Mesendoderm (in vitro differentiated cells): ENCODE results near the gene C10orf90.

ENCODE experiments used
- DNase-seq: peaks from one replicate; pipeline ENCODE4 v3.0.0; 2013
- H2AK5ac ChIP-seq: 2 replicates; pipeline ENCODE4 v1.6.1; 2013; ENCODE audit warnings: low read length, inconsistent platforms
- H2BK120ac ChIP-seq: 2 replicates; pipeline ENCODE4 v1.6.1; 2013; ENCODE audit warnings: low read depth, mild to moderate bottlenecking, low read length, moderate library complexity, mixed read lengths
- H2BK15ac ChIP-seq: replicated peaks from 2 replicates; pipeline ENCODE4 v1.6.1; 2013; ENCODE audit warnings: low read depth, mild to moderate bottlenecking, moderate library complexity
- H2BK5ac ChIP-seq: 2 replicates; pipeline ENCODE4 v1.6.1; 2013; ENCODE audit warnings: low read length, inconsistent platforms
- H3K18ac ChIP-seq: 2 replicates; pipeline ENCODE4 v1.6.1; 2013; ENCODE audit warnings: mild to moderate bottlenecking, low read length, mixed read lengths
- H3K23ac ChIP-seq: one replicate; pipeline ENCODE4 v1.6.1; 2013; ENCODE audit warnings: low read length
- H3K27ac ChIP-seq: 2 replicates; pipeline ENCODE4 v1.5.1; 2013; ENCODE audit warnings: low read depth, mild to moderate bottlenecking, inconsistent platforms, low read length, moderate library complexity
- H3K27me3 ChIP-seq: 2 replicates; pipeline ENCODE4 v1.6.1; 2013; ENCODE audit warnings: low read length, control low read depth, mild to moderate bottlenecking, inconsistent platforms; ENCODE audit not compliant: insufficient read depth, poor library complexity
- H3K36me3 ChIP-seq: 2 replicates; pipeline ENCODE4 v1.6.1; 2013; ENCODE audit warnings: low read length, inconsistent platforms; ENCODE audit not compliant: control insufficient read depth, insufficient read depth
- H3K4ac ChIP-seq: one replicate; pipeline ENCODE4 v1.6.1; 2013; ENCODE audit warnings: low read depth, mild to moderate bottlenecking, low read length, moderate library complexity
- H3K4me1 ChIP-seq: 2 replicates; pipeline ENCODE4 v1.6.1; 2013; ENCODE audit warnings: low read depth, low read length, inconsistent platforms; ENCODE audit not compliant: control insufficient read depth
- H3K4me2 ChIP-seq: 2 replicates; pipeline ENCODE4 v1.6.1; 2013; ENCODE audit warnings: low read length
- H3K4me3 ChIP-seq: 2 replicates; pipeline ENCODE4 v1.5.1; 2013; ENCODE audit warnings: mild to moderate bottlenecking, low read length
- H3K56ac ChIP-seq: one replicate; pipeline ENCODE4 v1.6.1; 2013; ENCODE audit warnings: low read length
- H3K79me1 ChIP-seq: 2 replicates; pipeline ENCODE4 v1.6.1; 2013; ENCODE audit warnings: low read length, inconsistent platforms
- H3K79me2 ChIP-seq: 2 replicates; pipeline ENCODE4 v1.6.1; 2013; ENCODE audit warnings: mild to moderate bottlenecking, low read length; ENCODE audit not compliant: control insufficient read depth, insufficient read depth
- H3K9ac ChIP-seq: 2 replicates; pipeline ENCODE4 v1.6.1; 2013; ENCODE audit warnings: low read length, inconsistent platforms
- H4K5ac ChIP-seq: one replicate; pipeline ENCODE4 v1.6.1; 2013; ENCODE audit warnings: low read length
- H4K8ac ChIP-seq: one replicate; pipeline ENCODE4 v1.6.1; 2013; ENCODE audit warnings: low read depth, mild to moderate bottlenecking, control low read depth, low read length, moderate library complexity
- WGBS: extraction: QIAGEN DNeasy Blood & Tissue Kit; methylation state at CpG from one replicate; pipeline ENCODE4 v1.1.7; 2013; ENCODE audit warnings: low lambda C conversion rate, missing lambda C conversion rate; ENCODE audit not compliant: insufficient coverage; ENCODE audit errors: extremely low coverage; 5-methylcytosine and 5-hydroxymethylcytosine counted together

C10orf90 gene

GRCh38 chr10:126520751-126521317 is 149.7 kb downstream of the C10orf90 start:
- Histone ChIP-seq H2BK5ac (no peak overlapping the region), H3K4me1 (no peaks in the 10 kb centered on the region), H3K79me2 (no peaks in the 10 kb centered on the region), H4K5ac (no peak overlapping the region), H3K9ac (no peak overlapping the region), H3K79me1 (no peaks in the 10 kb centered on the region), H3K4me3 (no peak overlapping the region), H3K27me3 (no peaks in the 10 kb centered on the region), H3K56ac (peak overlapping the region; percentile 49), H3K4me2 (no peak overlapping the region), H2AK5ac (peak overlapping the region; percentile 11), H4K8ac (no peak overlapping the region), H3K4ac (no peak overlapping the region), H2BK15ac (no peak overlapping the region), H3K23ac (no peak overlapping the region), H3K27ac (no peak overlapping the region), H2BK120ac (no peak overlapping the region), H3K36me3 (no peaks in the 10 kb centered on the region), H3K18ac (no peak overlapping the region)
- DNase-seq: no peak
- no CpG with 5 or more reads among the region's 7 CpGs for WGBS

DNA sequence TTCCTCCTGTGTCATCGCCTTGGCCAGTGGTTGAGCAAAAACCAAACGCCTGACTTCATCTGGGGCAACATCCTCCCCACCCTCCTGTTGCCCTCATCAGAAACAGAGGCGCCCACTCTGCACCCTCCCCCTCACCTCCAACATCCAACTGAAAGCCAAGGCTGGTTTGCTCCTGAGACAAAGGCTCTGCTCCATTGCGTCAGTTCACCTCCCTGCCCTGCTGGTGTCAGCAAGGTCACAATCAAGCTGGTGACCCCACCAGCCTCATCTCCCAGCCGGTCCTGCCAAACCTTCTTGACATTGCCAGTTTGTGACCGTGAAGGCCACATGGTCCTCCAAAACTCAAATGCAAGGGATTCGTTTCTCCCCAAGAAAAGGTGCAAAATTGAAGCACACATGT is 150.5 kb downstream of the C10orf90 start:
- Histone ChIP-seq H3K4me1 (no peaks in the 10 kb centered on the region), H2AK5ac (no peak overlapping the region), H3K9ac (no peak overlapping the region), H3K18ac (no peak overlapping the region), H3K36me3 (no peaks in the 10 kb centered on the region), H2BK15ac (no peak overlapping the region), H3K79me2 (no peaks in the 10 kb centered on the region), H3K23ac (no peak overlapping the region), H3K27ac (no peak overlapping the region), H3K56ac (no peak overlapping the region), H4K5ac (no peak overlapping the region), H2BK120ac (no peak overlapping the region), H3K27me3 (no peaks in the 10 kb centered on the region), H2BK5ac (no peak overlapping the region), H4K8ac (no peak overlapping the region), H3K4ac (no peak overlapping the region), H3K4me2 (no peak overlapping the region), H3K79me1 (no peaks in the 10 kb centered on the region), H3K4me3 (no peak overlapping the region)
- no CpG with 5 or more reads among the region's 7 CpGs for WGBS
- DNase-seq: peak; percentile 49

- no peaks in the 10 kb centered on the region for H3K27me3 ChIP-seq
- no peak overlapping the region for H2BK15ac ChIP-seq
- no peak overlapping the region for H3K4me2 ChIP-seq
- H3K4me1 ChIP-seq: no peaks in the 10 kb centered on the region
- no peak overlapping the region for H3K9ac ChIP-seq
- H3K4me3 ChIP-seq: no peak overlapping the region
- H2BK5ac ChIP-seq: no peak overlapping the region
- no peaks in the 10 kb centered on the region for H3K79me1 ChIP-seq
- no peak for DNase-seq
- WGBS: no CpG with 5 or more reads among the region's 2 CpGs
- no peak overlapping the region for H4K5ac ChIP-seq
- no peak overlapping the region for H3K56ac ChIP-seq
- no peak overlapping the region for H2AK5ac ChIP-seq
- no peak overlapping the region for H3K4ac ChIP-seq
- no peak overlapping the region for H3K23ac ChIP-seq
- H3K36me3 ChIP-seq: no peaks in the 10 kb centered on the region
- no peaks in the 10 kb centered on the region for H3K79me2 ChIP-seq
- no peak overlapping the region for H3K18ac ChIP-seq
- H3K27ac ChIP-seq: no peak overlapping the region
- H2BK120ac ChIP-seq: no peak overlapping the region
- H4K8ac ChIP-seq: no peak overlapping the region
These were observed 151.3 kb downstream of the C10orf90 start for GRCh38 chr10:126519185-126519584.

DNA sequence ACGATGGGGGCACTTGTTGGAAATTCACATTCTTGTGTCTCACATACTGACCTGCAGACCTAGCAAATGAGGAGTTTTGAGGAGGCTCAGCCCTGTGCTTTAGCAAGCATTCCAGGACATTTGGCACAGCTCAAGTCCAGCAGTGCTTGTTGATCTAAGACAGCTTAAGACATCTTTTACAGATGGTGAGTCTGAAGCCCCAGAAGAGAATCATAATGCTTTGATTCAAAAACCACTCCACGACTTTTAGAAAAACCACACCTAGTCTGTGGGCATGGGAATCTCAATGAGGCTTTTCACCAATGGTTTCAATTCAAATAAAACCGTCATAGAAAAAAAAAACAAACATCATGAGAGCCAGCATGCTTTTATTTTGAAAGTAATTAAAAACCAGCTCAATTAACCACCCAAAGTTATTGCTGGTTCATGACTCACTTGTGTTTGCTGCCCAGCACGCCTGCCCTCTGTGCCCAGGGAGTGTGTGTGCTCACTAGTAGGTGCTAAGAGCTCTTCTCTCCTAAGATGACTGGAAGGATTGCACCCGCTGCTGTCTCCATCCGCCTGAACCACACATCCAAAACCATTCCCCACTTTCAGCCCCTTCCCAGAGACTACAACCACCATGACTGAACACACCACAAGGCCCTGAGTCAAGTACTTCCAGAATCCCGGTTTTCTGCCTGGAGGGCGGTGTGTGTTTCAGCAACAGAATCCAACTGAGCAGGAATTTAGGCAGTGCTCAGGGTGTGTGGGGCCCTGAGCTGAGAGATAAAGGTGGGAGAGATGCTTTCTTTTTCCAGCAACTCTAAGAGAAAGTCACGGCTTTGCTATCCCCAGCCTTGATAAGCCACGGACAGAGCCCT is 152.0 kb downstream of the C10orf90 start:
- no peak overlapping the region for H3K4me2 ChIP-seq
- H4K8ac ChIP-seq: no peak overlapping the region
- H3K79me1 ChIP-seq: no peaks in the 10 kb centered on the region
- no peak overlapping the region for H3K56ac ChIP-seq
- no peak overlapping the region for H2AK5ac ChIP-seq
- no CpG with 5 or more reads among the region's 10 CpGs for WGBS
- H2BK15ac ChIP-seq: no peak overlapping the region
- H3K9ac ChIP-seq: no peak overlapping the region
- H3K4me3 ChIP-seq: no peak overlapping the region
- no peak overlapping the region for H3K18ac ChIP-seq
- no peaks in the 10 kb centered on the region for H3K27me3 ChIP-seq
- H3K4ac ChIP-seq: no peak overlapping the region
- H3K27ac ChIP-seq: no peak overlapping the region
- DNase-seq: peak; percentile 65
- H3K23ac ChIP-seq: no peak overlapping the region
- no peak overlapping the region for H2BK5ac ChIP-seq
- no peaks in the 10 kb centered on the region for H3K4me1 ChIP-seq
- no peaks in the 10 kb centered on the region for H3K79me2 ChIP-seq
- H2BK120ac ChIP-seq: no peak overlapping the region
- H4K5ac ChIP-seq: no peak overlapping the region
- no peaks in the 10 kb centered on the region for H3K36me3 ChIP-seq

DNA sequence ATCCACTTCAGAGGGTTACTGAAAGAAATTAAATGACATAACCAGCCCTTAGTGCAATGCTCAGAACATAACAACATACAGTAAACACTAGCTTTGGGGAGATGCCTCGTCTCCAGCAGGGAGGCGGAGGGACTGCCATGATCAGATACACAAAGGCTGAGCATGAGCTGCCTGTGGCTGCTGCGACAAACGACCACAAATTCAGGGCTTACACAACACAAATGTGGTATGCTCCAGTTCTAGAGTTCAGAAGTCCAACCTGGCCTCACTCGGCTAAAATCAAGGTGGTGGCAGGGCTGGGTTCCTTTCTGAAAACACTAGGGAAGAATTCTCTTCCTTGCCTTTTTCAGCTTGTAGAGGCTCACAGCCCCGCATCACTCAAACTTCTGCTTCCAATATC is 154.0 kb downstream of the C10orf90 start:
- H3K4me2 ChIP-seq: no peak overlapping the region
- H2BK120ac ChIP-seq: no peak overlapping the region
- no peak overlapping the region for H2AK5ac ChIP-seq
- H3K27ac ChIP-seq: no peak overlapping the region
- H3K36me3 ChIP-seq: no peaks in the 10 kb centered on the region
- no peak overlapping the region for H2BK15ac ChIP-seq
- no peak overlapping the region for H3K18ac ChIP-seq
- H4K8ac ChIP-seq: no peak overlapping the region
- no peaks in the 10 kb centered on the region for H3K79me1 ChIP-seq
- no peak overlapping the region for H3K23ac ChIP-seq
- H3K4me1 ChIP-seq: no peaks in the 10 kb centered on the region
- no peak for DNase-seq
- H4K5ac ChIP-seq: no peak overlapping the region
- no peak overlapping the region for H2BK5ac ChIP-seq
- H3K4me3 ChIP-seq: no peak overlapping the region
- no peak overlapping the region for H3K56ac ChIP-seq
- H3K79me2 ChIP-seq: no peaks in the 10 kb centered on the region
- H3K4ac ChIP-seq: no peak overlapping the region
- H3K27me3 ChIP-seq: no peaks in the 10 kb centered on the region
- whole genome bisulfite sequencing: no CpG with 5 or more reads among the region's 6 CpGs
- no peak overlapping the region for H3K9ac ChIP-seq
